ENCODE data around the gene GUCD1. TPM values are rescaled to one million over a fixed set of nuclear protein-coding genes. Genes with fewer than 3 reads are reported as not detected.

The GUCD1 gene
- total and polyA plus RNA-seq, 2 of the 13 experiments (the other 11 are each of a cell fraction or from before 2014, with no cell fraction given), result 128 to 245 TPM

- TF ChIP-seq SRSF1 (optimal IDR thresholded peaks at IDR 0.05; ENCODE audit: low read depth, low read length) (no peak), SSRP1 (CRISPR knock-in tag; IDR thresholded peaks at IDR 0.05) (no peak), ZSCAN25 (CRISPR knock-in tag; IDR thresholded peaks at IDR 0.05) (peak; percentile 81; the same call in 1 of the 2 replicates), NONO (IDR thresholded peaks at IDR 0.05) (no peak), NONO (CRISPR knock-in tag; conservative IDR thresholded peaks at IDR 0.05) (no peak), ZNF136 (CRISPR knock-in tag; IDR thresholded peaks at IDR 0.05; ENCODE audit: low read depth) (no peak), ZNF607 (CRISPR knock-in tag; IDR thresholded peaks at IDR 0.05; ENCODE audit: borderline replicate concordance) (no peak), MXI1 (IDR thresholded peaks at IDR 0.05; ENCODE audit: borderline replicate concordance, low read depth, low read length) (no peak; the same call in 2 of the 3 replicates), RFX3 (CRISPR knock-in tag; IDR thresholded peaks at IDR 0.05) (no peak), MTF2 (CRISPR knock-in tag; IDR thresholded peaks at IDR 0.05; ENCODE audit: borderline replicate concordance) (no peak), HHEX (CRISPR knock-in tag; IDR thresholded peaks at IDR 0.05) (no peak), TEAD3 (CRISPR knock-in tag; optimal IDR thresholded peaks at IDR 0.05; ENCODE audit: borderline replicate concordance) (peak; percentile 67), HIC2 (CRISPR knock-in tag; IDR thresholded peaks at IDR 0.05; ENCODE audit: low read depth) (peak; percentile 57; the same call in 1 of the 2 replicates), JDP2 (CRISPR knock-in tag; IDR thresholded peaks at IDR 0.05; ENCODE audit: borderline replicate concordance) (no peak), THYN1 (CRISPR knock-in tag; IDR thresholded peaks at IDR 0.05; ENCODE audit: borderline replicate concordance, low read depth) (no peak), U2AF1 (optimal IDR thresholded peaks at IDR 0.05; ENCODE audit: low read depth, low read length) (no peak), ARHGAP35 (CRISPR knock-in tag; IDR thresholded peaks at IDR 0.05; ENCODE audit: borderline replicate concordance) (no peak), ZNF234 (CRISPR knock-in tag; conservative IDR thresholded peaks at IDR 0.05) (no peak), HOMEZ (CRISPR knock-in tag; IDR thresholded peaks at IDR 0.05; ENCODE audit: low read depth) (no peak), ZBTB46 (CRISPR knock-in tag; IDR thresholded peaks at IDR 0.05; ENCODE audit: borderline replicate concordance) (no peak), ZKSCAN8 (CRISPR knock-in tag; IDR thresholded peaks at IDR 0.05; ENCODE audit: borderline replicate concordance) (peak; percentile 78; the same call in 1 of the 2 replicates), HNRNPL (IDR thresholded peaks at IDR 0.05; ENCODE audit: low read depth, low read length) (no peak), ZNF724P (CRISPR knock-in tag; IDR thresholded peaks at IDR 0.05; ENCODE audit: borderline replicate concordance) (0 out of 2 replicates have a peak, but pooled peaks have one; percentile 56), SATB2 (CRISPR knock-in tag; IDR thresholded peaks at IDR 0.05) (no peak), ZNF296 (CRISPR knock-in tag; conservative IDR thresholded peaks at IDR 0.05) (no peak), GTF3A (CRISPR knock-in tag; conservative IDR thresholded peaks at IDR 0.05) (no peak), BRD4 (CRISPR knock-in tag; IDR thresholded peaks at IDR 0.05) (no peak)
These were observed 49.8 kb downstream of the GUCD1 start (continued) for GRCh38 chr22:24504956-24505736.
